HG03460 (cell line): ENCODE data around the gene SLC25A25.

ENCODE experiments used
- ATAC-seq: cut with Tn5 transposase; IDR thresholded peaks from one replicate; pipeline ENCODE4 v1.9.1; 2021; ENCODE audit not compliant: unreplicated experiment

The SLC25A25 gene

GRCh38 chr9:128143525-128144238 lies 75.7 kb downstream of the SLC25A25 start:
- ATAC-seq, result no peak

- no peak for ATAC-seq
Observed at GRCh38 chr9:128144239-128145181, 76.5 kb downstream of the SLC25A25 start.

- no peak for ATAC-seq
Observed at GRCh38 chr9:128145536-128145935, 77.5 kb downstream of the SLC25A25 start.

- no peak for ATAC-seq
Observed at GRCh38 chr9:128145951-128146351, 77.9 kb downstream of the SLC25A25 start.

DNA sequence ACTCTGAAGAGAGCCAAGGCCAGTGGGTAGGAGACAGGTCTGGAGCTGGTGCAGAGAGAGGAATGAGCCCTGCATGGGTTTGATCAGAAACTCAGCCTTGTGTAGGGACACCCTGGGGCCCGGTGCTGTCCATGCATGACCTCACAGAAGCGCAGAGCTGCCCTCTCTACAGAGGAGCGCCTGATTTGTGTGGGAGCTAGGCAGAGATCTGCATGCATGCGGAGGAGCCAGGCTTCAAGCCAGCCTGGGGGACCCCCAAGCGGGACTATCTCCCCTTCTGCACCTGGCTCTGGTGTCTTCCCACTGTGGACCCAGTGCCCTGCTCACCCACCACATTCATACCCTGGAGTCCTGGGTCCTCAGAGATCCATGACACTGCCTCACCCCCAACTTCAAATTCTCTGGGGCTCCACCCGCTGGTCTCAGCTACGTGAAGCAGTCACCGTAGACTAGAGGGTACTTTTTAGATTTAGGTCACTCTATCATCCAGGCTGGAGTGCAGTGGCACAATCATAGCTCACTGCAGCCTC lies 78.6 kb downstream of the SLC25A25 start:
- no peak for ATAC-seq

GRCh38 chr9:128148509-128149000 lies 80.5 kb downstream of the SLC25A25 start:
- ATAC-seq, result no peak

DNA sequence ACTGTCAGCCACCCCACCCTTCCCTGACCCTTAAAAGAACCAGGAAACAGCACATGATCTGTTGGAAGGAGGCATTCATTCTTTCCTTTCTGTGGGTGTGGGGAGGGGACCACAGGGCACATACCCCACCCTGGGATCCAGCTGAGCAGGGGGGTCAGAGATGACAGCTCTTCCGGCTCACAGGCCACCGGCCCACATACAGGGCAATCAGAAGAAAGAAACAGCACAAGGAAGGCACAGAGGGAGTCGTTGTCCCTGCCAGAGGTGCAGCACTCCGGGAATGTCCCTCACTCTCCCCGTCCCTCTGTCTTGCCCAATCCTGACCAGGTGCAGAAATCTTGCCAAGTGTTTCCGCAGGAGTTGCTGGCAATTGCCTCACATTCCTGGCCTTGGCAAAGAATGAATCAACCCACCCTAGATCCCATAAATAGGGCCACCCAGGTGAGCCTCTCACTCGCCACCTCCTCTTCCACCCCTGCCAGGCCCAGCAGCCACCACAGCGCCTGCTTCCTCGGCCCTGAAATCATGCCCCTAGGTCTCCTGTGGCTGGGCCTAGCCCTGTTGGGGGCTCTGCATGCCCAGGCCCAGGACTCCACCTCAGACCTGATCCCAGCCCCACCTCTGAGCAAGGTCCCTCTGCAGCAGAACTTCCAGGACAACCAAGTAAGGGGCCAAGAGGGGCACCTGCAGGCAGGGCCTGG lies 81.1 kb downstream of the SLC25A25 start, which contains the start of gene LCN2:
Gene LCN2, plus strand, starts transcription at position 453 of the 701 bp plus-strand sequence. Its CDS starts 73 bp downstream, at position 526.
- no peak for ATAC-seq

GRCh38 chr9:128149951-128150593 lies 82.0 kb downstream of the SLC25A25 start:
- ATAC-seq, result no peak

GRCh38 chr9:128150594-128151308 lies 82.7 kb downstream of the SLC25A25 start:
- ATAC-seq, result no peak

- ATAC-seq, result no peak
Observed at GRCh38 chr9:128151309-128152132, 83.5 kb downstream of the SLC25A25 start.

- no peak for ATAC-seq
Observed at GRCh38 chr9:128152133-128153059, 84.4 kb downstream of the SLC25A25 start.

DNA sequence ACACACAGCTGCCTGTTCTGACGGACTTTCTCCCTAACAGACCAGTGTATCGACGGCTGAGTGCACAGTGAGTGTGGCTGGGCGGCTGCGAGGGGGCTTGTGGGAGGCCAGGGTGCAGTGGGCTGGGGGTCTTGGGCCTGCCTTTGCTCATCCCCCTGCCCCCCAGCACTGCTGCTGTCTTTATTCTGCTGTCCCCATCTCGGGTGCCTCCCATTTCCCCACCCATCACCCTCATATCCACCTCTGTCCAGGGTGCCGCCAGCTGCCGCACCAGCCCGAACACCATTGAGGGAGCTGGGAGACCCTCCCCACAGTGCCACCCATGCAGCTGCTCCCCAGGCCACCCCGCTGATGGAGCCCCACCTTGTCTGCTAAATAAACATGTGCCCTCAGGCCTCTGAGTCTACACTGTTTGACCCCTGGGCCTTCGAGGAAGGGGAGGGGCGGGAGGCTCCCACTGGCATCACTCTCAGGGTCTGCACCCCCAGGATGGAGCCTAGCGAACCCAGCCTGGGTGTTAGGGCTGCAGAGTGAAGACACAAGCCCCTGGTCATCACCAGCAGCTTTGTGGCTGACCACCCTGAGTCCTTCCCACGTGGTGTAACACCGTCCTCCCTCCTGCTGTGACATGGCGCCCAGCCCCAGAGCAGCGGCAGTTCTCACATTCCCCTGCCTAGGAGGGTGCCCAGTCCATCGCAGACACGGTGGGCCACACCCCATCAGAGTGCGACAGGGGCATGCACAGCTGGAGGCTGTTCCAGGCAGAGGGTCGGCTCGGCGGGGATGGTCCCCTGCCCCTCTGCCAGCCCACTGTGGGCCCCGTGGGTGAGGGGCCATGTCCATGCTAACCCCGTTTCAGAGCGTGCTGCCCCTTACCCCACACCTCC lies 85.3 kb downstream of the SLC25A25 start:
- no peak for ATAC-seq

DNA sequence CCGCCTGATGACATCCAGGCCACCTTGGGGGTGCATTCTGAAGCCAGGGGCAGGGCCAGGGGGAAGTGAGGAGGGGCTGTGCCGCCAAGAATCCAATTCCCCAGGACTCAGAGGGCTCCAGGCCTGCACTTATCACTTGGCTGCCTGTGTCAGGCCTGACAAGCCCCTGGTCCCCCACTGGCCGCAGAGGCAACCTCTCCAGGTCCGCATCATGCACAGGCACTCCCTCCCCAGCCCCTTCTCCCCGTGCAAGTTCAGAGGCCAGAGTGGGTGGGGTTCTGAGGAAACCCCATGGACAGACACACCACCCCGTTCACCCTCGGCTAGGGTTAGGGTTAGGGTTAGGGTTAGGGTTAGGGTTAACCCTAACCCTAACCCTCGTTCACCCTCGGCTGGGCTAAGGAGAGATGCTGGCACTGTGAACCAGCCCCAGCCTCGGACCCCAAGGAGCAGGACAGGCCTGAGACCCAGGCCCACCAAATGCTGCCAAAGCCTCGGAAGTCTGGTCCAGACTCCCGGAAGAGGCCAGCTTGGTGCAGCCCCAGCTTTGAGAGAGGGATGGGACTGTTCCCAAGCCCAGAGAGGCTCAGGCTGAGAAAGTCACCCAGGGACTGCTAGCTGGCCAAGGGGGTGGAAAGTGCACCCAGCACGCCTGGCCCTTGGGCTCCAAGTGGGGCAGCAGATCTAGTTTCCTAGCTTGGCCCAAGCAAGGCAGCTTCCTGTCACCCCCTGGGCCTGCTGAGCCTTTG lies 86.1 kb downstream of the SLC25A25 start:
- ATAC-seq, result no peak

- ATAC-seq, result no peak
Observed at GRCh38 chr9:128155736-128156500, 87.9 kb downstream of the SLC25A25 start.
